Measurements from ENCODE around the gene VPS54.
"Not testable (repeated sequence)": the region's sequence is repeated elsewhere in the genome, so short reads cannot be mapped to it uniquely, and the experiment has no call there.

The VPS54 gene

GRCh38 chr2:63863707-63864106 lies 155.5 kb downstream of the VPS54 start:
- DNase-seq, result no peak

- no peak for DNase-seq
Observed at GRCh38 chr2:63862806-63863205, 156.4 kb downstream of the VPS54 start.

GRCh38 chr2:63861220-63861822 lies 157.9 kb downstream of the VPS54 start:
- DNase-seq, result peak; percentile 46

- DNase-seq, result no peak
Observed at GRCh38 chr2:63858291-63858690, 160.9 kb downstream of the VPS54 start.

GRCh38 chr2:63856303-63856603 lies 163.0 kb downstream of the VPS54 start:
- DNase-seq, result no peak

GRCh38 chr2:63855418-63856302 lies 163.6 kb downstream of the VPS54 start:
- DNase-seq, result no peak

- no peak for DNase-seq
Observed at GRCh38 chr2:63853527-63854310, 165.5 kb downstream of the VPS54 start.

GRCh38 chr2:63851691-63852311 lies 167.4 kb downstream of the VPS54 start:
- DNase-seq, result no peak

- no peak for DNase-seq
Observed at GRCh38 chr2:63850649-63851048, 168.6 kb downstream of the VPS54 start.

- DNase-seq, result no peak
Observed at GRCh38 chr2:63850204-63850571, 169.0 kb downstream of the VPS54 start.

GRCh38 chr2:63849381-63850203 lies 169.6 kb downstream of the VPS54 start:
- no peak for DNase-seq

- DNase-seq, result not testable (repeated sequence)
Observed at GRCh38 chr2:63847571-63847970, 171.7 kb downstream of the VPS54 start.

GRCh38 chr2:63846487-63846886 lies 172.7 kb downstream of the VPS54 start:
- peak; percentile 30 for DNase-seq

GRCh38 chr2:63845866-63846265 lies 173.4 kb downstream of the VPS54 start:
- no peak for DNase-seq

GRCh38 chr2:63844616-63845015 lies 174.6 kb downstream of the VPS54 start:
- no peak for DNase-seq

GRCh38 chr2:63843791-63844190 lies 175.4 kb downstream of the VPS54 start:
- DNase-seq, result no peak

- DNase-seq, result no peak
Observed at GRCh38 chr2:63843093-63843492, 176.1 kb downstream of the VPS54 start.

- peak; percentile 66 for DNase-seq
Observed at GRCh38 chr2:63842149-63843061, 176.8 kb downstream of the VPS54 start.
